Measurements from ENCODE around the gene SUSD4.

Gene SUSD4

GRCh38 chr1:223332997-223333396 lies 31.0 kb downstream of the SUSD4 start:
- Histone ChIP-seq H3K4me1 (ENCODE audit: insufficient read depth, low read length) (no peaks in the 10 kb centered on the region), H3K27me3 (ENCODE audit: insufficient read depth, low read length) (no peaks in the 10 kb centered on the region), H3K4me3 (ENCODE audit: low read length) (no peak overlapping the region), H3K9me3 (ENCODE audit: low read length) (no peaks in the 10 kb centered on the region), H3K36me3 (ENCODE audit: insufficient read depth, low read length) (no peaks in the 10 kb centered on the region), H2AFZ (ENCODE audit: low read depth, low read length) (no peak overlapping the region)

- Histone ChIP-seq H3K36me3 (ENCODE audit: insufficient read depth, low read length) (no peaks in the 10 kb centered on the region), H3K27me3 (ENCODE audit: insufficient read depth, low read length) (no peaks in the 10 kb centered on the region), H3K9me3 (ENCODE audit: low read length) (no peaks in the 10 kb centered on the region), H3K4me1 (ENCODE audit: insufficient read depth, low read length) (no peaks in the 10 kb centered on the region), H3K4me3 (ENCODE audit: low read length) (no peak overlapping the region), H2AFZ (ENCODE audit: low read depth, low read length) (no peak overlapping the region)
Observed at GRCh38 chr1:223331929-223332328, 32.0 kb downstream of the SUSD4 start.

- Histone ChIP-seq H3K27me3 (ENCODE audit: insufficient read depth, low read length) (no peaks in the 10 kb centered on the region), H3K4me3 (ENCODE audit: low read length) (no peak overlapping the region), H2AFZ (ENCODE audit: low read depth, low read length) (no peak overlapping the region), H3K9me3 (ENCODE audit: low read length) (no peaks in the 10 kb centered on the region), H3K4me1 (ENCODE audit: insufficient read depth, low read length) (no peaks in the 10 kb centered on the region), H3K36me3 (ENCODE audit: insufficient read depth, low read length) (no peaks in the 10 kb centered on the region)
Observed at GRCh38 chr1:223331301-223331700, 32.7 kb downstream of the SUSD4 start.

- Histone ChIP-seq H3K9me3 (ENCODE audit: low read length) (no peaks in the 10 kb centered on the region), H3K4me1 (ENCODE audit: insufficient read depth, low read length) (no peaks in the 10 kb centered on the region), H3K4me3 (ENCODE audit: low read length) (no peak overlapping the region), H3K27me3 (ENCODE audit: insufficient read depth, low read length) (no peaks in the 10 kb centered on the region), H3K36me3 (ENCODE audit: insufficient read depth, low read length) (no peaks in the 10 kb centered on the region), H2AFZ (ENCODE audit: low read depth, low read length) (no peak overlapping the region)
Observed at GRCh38 chr1:223330466-223330865, 33.5 kb downstream of the SUSD4 start.

GRCh38 chr1:223329664-223330415 lies 34.1 kb downstream of the SUSD4 start:
- no peaks in the 10 kb centered on the region for H3K9me3 ChIP-seq (ENCODE audit: low read length)
- H3K4me3 ChIP-seq (ENCODE audit: low read length): no peak overlapping the region
- H2AFZ ChIP-seq (ENCODE audit: low read depth, low read length): no peak overlapping the region
- no peaks in the 10 kb centered on the region for H3K27me3 ChIP-seq (ENCODE audit: insufficient read depth, low read length)
- H3K4me1 ChIP-seq (ENCODE audit: insufficient read depth, low read length): no peaks in the 10 kb centered on the region
- H3K36me3 ChIP-seq (ENCODE audit: insufficient read depth, low read length): no peaks in the 10 kb centered on the region

- H3K27me3 ChIP-seq (ENCODE audit: insufficient read depth, low read length): no peaks in the 10 kb centered on the region
- H3K36me3 ChIP-seq (ENCODE audit: insufficient read depth, low read length): no peaks in the 10 kb centered on the region
- no peaks in the 10 kb centered on the region for H3K9me3 ChIP-seq (ENCODE audit: low read length)
- H2AFZ ChIP-seq (ENCODE audit: low read depth, low read length): no peak overlapping the region
- H3K4me1 ChIP-seq (ENCODE audit: insufficient read depth, low read length): no peaks in the 10 kb centered on the region
- H3K4me3 ChIP-seq (ENCODE audit: low read length): no peak overlapping the region
Observed at GRCh38 chr1:223329252-223329651, 34.7 kb downstream of the SUSD4 start.

GRCh38 chr1:223328566-223328965 lies 35.4 kb downstream of the SUSD4 start:
- no peak overlapping the region for H3K4me3 ChIP-seq (ENCODE audit: low read length)
- no peaks in the 10 kb centered on the region for H3K27me3 ChIP-seq (ENCODE audit: insufficient read depth, low read length)
- H2AFZ ChIP-seq (ENCODE audit: low read depth, low read length): no peak overlapping the region
- H3K4me1 ChIP-seq (ENCODE audit: insufficient read depth, low read length): no peaks in the 10 kb centered on the region
- no peaks in the 10 kb centered on the region for H3K9me3 ChIP-seq (ENCODE audit: low read length)
- no peaks in the 10 kb centered on the region for H3K36me3 ChIP-seq (ENCODE audit: insufficient read depth, low read length)

- H3K27me3 ChIP-seq (ENCODE audit: insufficient read depth, low read length): no peaks in the 10 kb centered on the region
- no peaks in the 10 kb centered on the region for H3K36me3 ChIP-seq (ENCODE audit: insufficient read depth, low read length)
- no peaks in the 10 kb centered on the region for H3K4me1 ChIP-seq (ENCODE audit: insufficient read depth, low read length)
- no peak overlapping the region for H2AFZ ChIP-seq (ENCODE audit: low read depth, low read length)
- H3K9me3 ChIP-seq (ENCODE audit: low read length): no peaks in the 10 kb centered on the region
- H3K4me3 ChIP-seq (ENCODE audit: low read length): no peak overlapping the region
Observed at GRCh38 chr1:223326776-223327175, 37.2 kb downstream of the SUSD4 start.

- H3K9me3 ChIP-seq (ENCODE audit: low read length): no peaks in the 10 kb centered on the region
- H3K4me1 ChIP-seq (ENCODE audit: insufficient read depth, low read length): no peaks in the 10 kb centered on the region
- no peaks in the 10 kb centered on the region for H3K27me3 ChIP-seq (ENCODE audit: insufficient read depth, low read length)
- H3K36me3 ChIP-seq (ENCODE audit: insufficient read depth, low read length): no peaks in the 10 kb centered on the region
- H3K4me3 ChIP-seq (ENCODE audit: low read length): no peak overlapping the region
- H2AFZ ChIP-seq (ENCODE audit: low read depth, low read length): no peak overlapping the region
Observed at GRCh38 chr1:223323491-223324484, 40.2 kb downstream of the SUSD4 start.

GRCh38 chr1:223322868-223323267 lies 41.1 kb downstream of the SUSD4 start:
- H3K4me1 ChIP-seq (ENCODE audit: insufficient read depth, low read length): no peaks in the 10 kb centered on the region
- no peaks in the 10 kb centered on the region for H3K27me3 ChIP-seq (ENCODE audit: insufficient read depth, low read length)
- H3K9me3 ChIP-seq (ENCODE audit: low read length): no peaks in the 10 kb centered on the region
- no peak overlapping the region for H2AFZ ChIP-seq (ENCODE audit: low read depth, low read length)
- H3K36me3 ChIP-seq (ENCODE audit: insufficient read depth, low read length): no peaks in the 10 kb centered on the region
- H3K4me3 ChIP-seq (ENCODE audit: low read length): no peak overlapping the region

GRCh38 chr1:223320959-223321358 lies 43.0 kb downstream of the SUSD4 start:
- no peaks in the 10 kb centered on the region for H3K4me1 ChIP-seq (ENCODE audit: insufficient read depth, low read length)
- no peak overlapping the region for H3K4me3 ChIP-seq (ENCODE audit: low read length)
- no peaks in the 10 kb centered on the region for H3K36me3 ChIP-seq (ENCODE audit: insufficient read depth, low read length)
- no peaks in the 10 kb centered on the region for H3K27me3 ChIP-seq (ENCODE audit: insufficient read depth, low read length)
- H2AFZ ChIP-seq (ENCODE audit: low read depth, low read length): no peak overlapping the region
- H3K9me3 ChIP-seq (ENCODE audit: low read length): no peaks in the 10 kb centered on the region

- Histone ChIP-seq H2AFZ (ENCODE audit: low read depth, low read length) (no peak overlapping the region), H3K9me3 (ENCODE audit: low read length) (no peaks in the 10 kb centered on the region), H3K27me3 (ENCODE audit: insufficient read depth, low read length) (no peaks in the 10 kb centered on the region), H3K36me3 (ENCODE audit: insufficient read depth, low read length) (no peaks in the 10 kb centered on the region), H3K4me1 (ENCODE audit: insufficient read depth, low read length) (no peaks in the 10 kb centered on the region), H3K4me3 (ENCODE audit: low read length) (no peak overlapping the region)
Observed at GRCh38 chr1:223319905-223320580, 43.9 kb downstream of the SUSD4 start.

- H3K27me3 ChIP-seq (ENCODE audit: insufficient read depth, low read length): no peaks in the 10 kb centered on the region
- H3K36me3 ChIP-seq (ENCODE audit: insufficient read depth, low read length): no peaks in the 10 kb centered on the region
- no peaks in the 10 kb centered on the region for H3K4me1 ChIP-seq (ENCODE audit: insufficient read depth, low read length)
- H3K4me3 ChIP-seq (ENCODE audit: low read length): no peak overlapping the region
- no peak overlapping the region for H2AFZ ChIP-seq (ENCODE audit: low read depth, low read length)
- H3K9me3 ChIP-seq (ENCODE audit: low read length): no peaks in the 10 kb centered on the region
Observed at GRCh38 chr1:223319398-223319797, 44.6 kb downstream of the SUSD4 start.

Measured in neuron (in vitro differentiated cells).